IMR-90 (cell line): Measurements from ENCODE around the gene ADGRF3. TPM values are rescaled to one million over a fixed set of nuclear protein-coding genes. Genes with fewer than 3 reads are reported as not detected.

ENCODE experiments used
- ATAC-seq: fragments of 200-7000 bp; cut with Tn5 transposase; 2 replicates; pipeline ENCODE4 v1.9.1; 2020; ENCODE audit warnings: low read depth, mild to moderate bottlenecking, moderate library complexity
- Bru-seq: library from RNA; stranded (reverse); fragments of 400-500 nt; gene quantifications from one replicate; lab custom pipeline; 2021; lab: Mats Ljungman, UMichigan
- BruChase-seq, 2 experiments: library from RNA; stranded (reverse); fragments of 400-500 nt; gene quantifications; one replicate each; lab custom pipeline; 2021; lab: Mats Ljungman, UMichigan
- BruUV-seq: library from RNA; stranded (reverse); fragments of 400-500 nt; replicated peaks from 2 replicates; lab custom pipeline; 2021; lab: Mats Ljungman, UMichigan
- CTCF ChIA-PET: fragments of 300-600 bp; formaldehyde crosslinking; extraction: SDS; loops from one replicate; lab custom pipeline; 2021; ENCODE audit warnings: antibody characterized with exemption; lab: Yijun Ruan, JAX
- POLR2A ChIA-PET: fragments of 300-600 bp; sonication (Branson Sonifier 250); formaldehyde crosslinking; loops from one replicate; lab custom pipeline; 2022; ENCODE audit warnings: antibody characterized with exemption; ENCODE audit not compliant: unreplicated experiment; lab: Charles Lee
- DNase-seq: peaks from one replicate; pipeline ENCODE4 v3.0.0; 2013
- H2AFZ ChIP-seq: replicated peaks from 2 replicates; pipeline ENCODE3; 2013; ENCODE audit warnings: low read length, mild to moderate bottlenecking; ENCODE audit not compliant: poor library complexity
- H2AK5ac ChIP-seq: 2 replicates; pipeline ENCODE4 v1.6.1; 2013; ENCODE audit warnings: low read depth, low read length, inconsistent platforms
- H2AK9ac ChIP-seq: replicated peaks from 2 replicates; pipeline ENCODE3; 2013; ENCODE audit warnings: mild to moderate bottlenecking, low read depth, low read length, moderate library complexity; ENCODE audit not compliant: poor library complexity
- H2BK120ac ChIP-seq: 2 replicates; pipeline ENCODE4 v1.6.1; 2013; ENCODE audit warnings: low read depth, low read length, inconsistent platforms
- H2BK15ac ChIP-seq: 3 replicates; pipeline ENCODE4 v1.6.1; 2013; ENCODE audit warnings: low read depth, low read length, inconsistent platforms
- H2BK20ac ChIP-seq: 2 replicates; pipeline ENCODE4 v1.6.1; 2013; ENCODE audit warnings: low read depth, mild to moderate bottlenecking, inconsistent platforms, low read length, moderate library complexity
- H2BK5ac ChIP-seq: 2 replicates; pipeline ENCODE4 v1.6.1; 2013; ENCODE audit warnings: mild to moderate bottlenecking, low read depth, low read length, inconsistent platforms; ENCODE audit not compliant: poor library complexity, severe bottlenecking
- H3K14ac ChIP-seq: replicated peaks from 2 replicates; pipeline ENCODE4 v1.6.1; 2013; ENCODE audit warnings: low read depth, low read length, inconsistent platforms
- H3K18ac ChIP-seq: 2 replicates; pipeline ENCODE4 v1.6.1; 2013; ENCODE audit warnings: low read depth, low read length, control low read depth
- H3K23ac ChIP-seq: 2 replicates; pipeline ENCODE4 v1.6.1; 2013; ENCODE audit warnings: low read depth, low read length, inconsistent platforms
- H3K27ac ChIP-seq: 2 replicates; pipeline ENCODE4 v1.5.1; 2013; ENCODE audit warnings: mild to moderate bottlenecking, control low read depth, low read length; ENCODE audit not compliant: insufficient read depth
- H3K27me3 ChIP-seq: 2 replicates; pipeline ENCODE4 v1.6.1; 2013; ENCODE audit warnings: low read length; ENCODE audit not compliant: control insufficient read depth, insufficient read depth
- H3K36me3 ChIP-seq: 2 replicates; pipeline ENCODE4 v1.6.1; 2013; ENCODE audit warnings: low read length, mixed read lengths; ENCODE audit not compliant: control insufficient read depth, insufficient read depth
- H3K4ac ChIP-seq: 2 replicates; pipeline ENCODE4 v1.6.1; 2013; ENCODE audit warnings: low read depth, low read length, inconsistent platforms
- H3K4me1 ChIP-seq: 2 replicates; pipeline ENCODE4 v1.6.1; 2013; ENCODE audit warnings: low read length, mixed read lengths; ENCODE audit not compliant: control insufficient read depth, insufficient read depth
- H3K4me2 ChIP-seq: 2 replicates; pipeline ENCODE4 v1.6.1; 2013; ENCODE audit warnings: low read depth, mild to moderate bottlenecking, control low read depth, low read length, moderate library complexity
- H3K4me3 ChIP-seq: 2 replicates; pipeline ENCODE4 v1.5.1; 2013; ENCODE audit warnings: low read depth, mild to moderate bottlenecking, control low read depth, low read length, moderate library complexity; ENCODE audit not compliant: insufficient read depth
- H3K56ac ChIP-seq: 2 replicates; pipeline ENCODE4 v1.6.1; 2013; ENCODE audit warnings: low read length, inconsistent platforms; ENCODE audit not compliant: insufficient read depth; ENCODE audit errors: extremely low read depth
- H3K79me1 ChIP-seq, 2 experiments: 2 replicates each; pipeline ENCODE4 v1.6.1; 2013; ENCODE audit warnings: low read length in 2 of 2, inconsistent platforms in 1 of 2, low read depth in 1 of 2
- H3K9ac ChIP-seq: 2 replicates; pipeline ENCODE4 v1.6.1; 2013; ENCODE audit warnings: low read depth, low read length, control low read depth
- H3K9me1 ChIP-seq: 2 replicates; pipeline ENCODE4 v1.6.1; 2013; ENCODE audit warnings: low read length, inconsistent platforms; ENCODE audit not compliant: insufficient read depth
- H3K9me3 ChIP-seq: 2 replicates; pipeline ENCODE4 v1.6.1; 2013; ENCODE audit warnings: low read length; ENCODE audit not compliant: control insufficient read depth, insufficient read depth
- H4K20me1 ChIP-seq: 2 replicates; pipeline ENCODE4 v1.6.1; 2013; ENCODE audit warnings: low read length, inconsistent platforms; ENCODE audit not compliant: insufficient read depth
- H4K5ac ChIP-seq: 2 replicates; pipeline ENCODE4 v1.6.1; 2013; ENCODE audit warnings: mild to moderate bottlenecking, low read depth, low read length, control low read depth
- H4K8ac ChIP-seq, 2 experiments: 2 replicates each; pipeline ENCODE4 v1.6.1; 2013; ENCODE audit warnings: low read depth in 2 of 2, low read length in 2 of 2, control low read depth in 1 of 2, inconsistent platforms in 1 of 2
- H4K91ac ChIP-seq: 2 replicates; pipeline ENCODE4 v1.6.1; 2013; ENCODE audit warnings: low read depth, low read length, inconsistent platforms; ENCODE audit not compliant: insufficient read depth
- CHD1 ChIP-seq: IDR thresholded peaks from 2 replicates; pipeline ENCODE4 v1.6.1; 2012; ENCODE audit warnings: low read depth, low read length, improper control_type of control experiment
- NFE2L2 ChIP-seq: fragments of 150-350 bp; IDR thresholded peaks from 2 replicates; pipeline ENCODE4 v1.6.1; 2016; ENCODE audit warnings: low read depth, mild to moderate bottlenecking, low read length
- RAD21 ChIP-seq: IDR thresholded peaks from 2 replicates; pipeline ENCODE4 v1.6.1; 2012; ENCODE audit warnings: low read length, improper control_type of control experiment
- RCOR1 ChIP-seq: IDR thresholded peaks from 2 replicates; pipeline ENCODE4 v1.6.1; 2012; ENCODE audit warnings: mild to moderate bottlenecking, low read length, improper control_type of control experiment; ENCODE audit not compliant: insufficient replicate concordance
- WGBS, 2 experiments: methylation state at CpG; one replicate each; pipeline versions ENCODE4 v1.1.5 to v1.1.7; 2013; ENCODE audit warnings: missing lambda C conversion rate in 2 of 2; ENCODE audit not compliant: insufficient read length in 1 of 2; ENCODE audit errors: extremely low coverage in 2 of 2; 5-methylcytosine and 5-hydroxymethylcytosine counted together
- dilution Hi-C: fragments of 300-500 bp; cut with HindIII; formaldehyde crosslinking; loops from one replicate; pipeline ENCODE4 v1.14.3; 2018; ENCODE audit warnings: low sequenced_read_pairs; ENCODE audit not compliant: unreplicated experiment
- in situ Hi-C: fragments of 300-500 bp; cut with MboI; formaldehyde crosslinking; loops from 3 replicates; pipeline ENCODE4 v1.14.3; 2019; ENCODE audit warnings: low sequenced_read_pairs, inconsistent platforms, mixed read lengths
- intact Hi-C: fragments of 100-400 bp; cut with micrococcal nuclease; formaldehyde crosslinking; loops from 2 replicates; pipeline ENCODE4 v1.10.0; 2022
- long read RNA-seq: library from polyadenylated mRNA; unstranded; transcript quantifications from one replicate; pipeline ENCODE4 v2.0.0, GENCODE V29; 2021; ENCODE audit not compliant: unreplicated experiment
- polyA plus RNA-seq, 3 experiments: library from polyadenylated mRNA; depleted of rRNA; stranded (reverse); fragments of >200 nt; gene quantifications; 2 replicates each; pipeline ENCODE4 v1.2.3, GENCODE V29; 2012; ENCODE audit warnings: low replicate concordance in 1 of 3
- total RNA-seq: library from RNA; depleted of rRNA; stranded (reverse); fragments of >200 nt; gene quantifications from 2 replicates; pipeline ENCODE4 v1.2.3, GENCODE V29; 2012; rRNA removed
- TF ChIP-seq, protein P1 (sequence below): fragments of 150-350 bp; IDR thresholded peaks from 2 replicates; pipeline ENCODE4 v1.6.1; 2016; ENCODE audit warnings: low read depth, mild to moderate bottlenecking, low read length, moderate library complexity, borderline replicate concordance
- TF ChIP-seq, protein P2 (sequence below): conservative IDR thresholded peaks from 2 replicates; pipeline ENCODE4 v1.5.1; 2012; ENCODE audit warnings: mild to moderate bottlenecking, low read depth, low read length, improper control_type of control experiment
- TF ChIP-seq, protein P3 (sequence below): fragments of 150-350 bp; IDR thresholded peaks from 2 replicates; pipeline ENCODE4 v1.6.1; 2017; ENCODE audit warnings: mild to moderate bottlenecking, antibody characterized with exemption, low read length, low read depth

ADGRF3 gene, protein sequence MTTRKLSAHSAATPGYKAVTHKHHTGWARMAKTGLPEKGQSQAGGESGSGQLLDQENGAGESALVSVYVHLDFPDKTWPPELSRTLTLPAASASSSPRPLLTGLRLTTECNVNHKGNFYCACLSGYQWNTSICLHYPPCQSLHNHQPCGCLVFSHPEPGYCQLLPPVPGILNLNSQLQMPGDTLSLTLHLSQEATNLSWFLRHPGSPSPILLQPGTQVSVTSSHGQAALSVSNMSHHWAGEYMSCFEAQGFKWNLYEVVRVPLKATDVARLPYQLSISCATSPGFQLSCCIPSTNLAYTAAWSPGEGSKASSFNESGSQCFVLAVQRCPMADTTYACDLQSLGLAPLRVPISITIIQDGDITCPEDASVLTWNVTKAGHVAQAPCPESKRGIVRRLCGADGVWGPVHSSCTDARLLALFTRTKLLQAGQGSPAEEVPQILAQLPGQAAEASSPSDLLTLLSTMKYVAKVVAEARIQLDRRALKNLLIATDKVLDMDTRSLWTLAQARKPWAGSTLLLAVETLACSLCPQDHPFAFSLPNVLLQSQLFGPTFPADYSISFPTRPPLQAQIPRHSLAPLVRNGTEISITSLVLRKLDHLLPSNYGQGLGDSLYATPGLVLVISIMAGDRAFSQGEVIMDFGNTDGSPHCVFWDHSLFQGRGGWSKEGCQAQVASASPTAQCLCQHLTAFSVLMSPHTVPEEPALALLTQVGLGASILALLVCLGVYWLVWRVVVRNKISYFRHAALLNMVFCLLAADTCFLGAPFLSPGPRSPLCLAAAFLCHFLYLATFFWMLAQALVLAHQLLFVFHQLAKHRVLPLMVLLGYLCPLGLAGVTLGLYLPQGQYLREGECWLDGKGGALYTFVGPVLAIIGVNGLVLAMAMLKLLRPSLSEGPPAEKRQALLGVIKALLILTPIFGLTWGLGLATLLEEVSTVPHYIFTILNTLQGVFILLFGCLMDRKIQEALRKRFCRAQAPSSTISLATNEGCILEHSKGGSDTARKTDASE
- not detected in 2 replicates for total RNA-seq
- 0.07 and 0.15 TPM in 2 replicates for polyA plus RNA-seq (2012; rRNA removed)
- 0.11 TPM in 1 of 2 replicates, not detected in the other for polyA plus RNA-seq (2012; cell fraction: cytosol; rRNA removed)
- 0.32 and 1.0 TPM in 2 replicates for polyA plus RNA-seq (2012; cell fraction: nucleus; rRNA removed; ENCODE audit: low replicate concordance)
- Bru-seq, nascent RNA = percentile 23 among the genes with signal in this experiment
- percentile 36 among the genes with signal in this experiment for BruChase-seq, experiment 1, labeled RNA remaining after a 6-hour chase
- BruChase-seq, experiment 2, labeled RNA remaining after a 2-hour chase = percentile 33 among the genes with signal in this experiment
- long read RNA-seq = 0 reads

- H3K4me2 ChIP-seq = peak within 1 kb of the TSS; percentile 96
- 0% methylated on average over 6 of the region's 28 CpGs; no CpG with 5 or more reads in 1 of the 2 experiments for WGBS, 2 experiments
- H2AK9ac ChIP-seq = peak within 1 kb of the TSS; percentile 97
- ChIA-PET POLR2A (no interaction called here), CTCF (no interaction called here)
- H3K9ac ChIP-seq = peak within 1 kb of the TSS; percentile 93
- intact Hi-C loops = loop anchor here (1.0 to 10.0 kb wide), 5 partner anchors 9 to 398 kb away; partner anchors contain the start of genes HADHA and HADHB
- peak within 1 kb of the TSS; percentile 48 for H2AK5ac ChIP-seq
- peak within 1 kb of the TSS; percentile 77 for H3K4me3 ChIP-seq
- peak; percentile 19 for DNase-seq
- peak within 1 kb of the TSS; percentile 87 for H3K27ac ChIP-seq
- H3K4ac ChIP-seq = peak within 1 kb of the TSS; percentile 94
- peak within 1 kb of the TSS; percentile 79 for H3K56ac ChIP-seq
- peak within 1 kb of the TSS; percentile 32; the same call in 1 of the 2 replicates for H2BK120ac ChIP-seq
- no peak within 1 kb of the TSS for H3K18ac ChIP-seq
- H2BK20ac ChIP-seq = no peak within 1 kb of the TSS
- H2BK5ac ChIP-seq = peak within 1 kb of the TSS; percentile 85
- H3K23ac ChIP-seq = peak within 1 kb of the TSS; percentile 89
- no peak within 1 kb of the TSS for H4K91ac ChIP-seq
- no peak within 1 kb of the TSS; the same call in 1 of the 2 replicates for H4K5ac ChIP-seq
- H3K79me1 ChIP-seq = peaks cover 22 to 50% of the 10 kb centered on the region in 2 experiments; a peak in 3 of 4 replicates
- no peaks in the 10 kb centered on the region for H3K4me1 ChIP-seq
- H3K27me3 ChIP-seq = no peaks in the 10 kb centered on the region
- H4K20me1 ChIP-seq = peaks cover 14% of the 10 kb centered on the region
- ATAC-seq = peak; percentile 5; the same call in 1 of the 2 replicates
- no TSS peak for BruUV-seq
- in situ Hi-C loops = loop anchor here (25.0 kb wide), 1 partner anchor 384 kb away; no protein-coding TSS in a partner anchor
- no peaks in the 10 kb centered on the region for H3K9me1 ChIP-seq
- peak within 1 kb of the TSS; percentile 97 for H2AFZ ChIP-seq
- H3K36me3 ChIP-seq = no peaks in the 10 kb centered on the region
- dilution Hi-C loops = no loop called here
- no peak within 1 kb of the TSS for H2BK15ac ChIP-seq
- peak within 1 kb of the TSS; percentile 84 for H3K14ac ChIP-seq
- H3K9me3 ChIP-seq = no peaks in the 10 kb centered on the region
- H4K8ac ChIP-seq = peak within 1 kb of the TSS; percentile 84 to 97; a peak in 2 of 4 replicates
- TF ChIP-seq, protein P1, sequence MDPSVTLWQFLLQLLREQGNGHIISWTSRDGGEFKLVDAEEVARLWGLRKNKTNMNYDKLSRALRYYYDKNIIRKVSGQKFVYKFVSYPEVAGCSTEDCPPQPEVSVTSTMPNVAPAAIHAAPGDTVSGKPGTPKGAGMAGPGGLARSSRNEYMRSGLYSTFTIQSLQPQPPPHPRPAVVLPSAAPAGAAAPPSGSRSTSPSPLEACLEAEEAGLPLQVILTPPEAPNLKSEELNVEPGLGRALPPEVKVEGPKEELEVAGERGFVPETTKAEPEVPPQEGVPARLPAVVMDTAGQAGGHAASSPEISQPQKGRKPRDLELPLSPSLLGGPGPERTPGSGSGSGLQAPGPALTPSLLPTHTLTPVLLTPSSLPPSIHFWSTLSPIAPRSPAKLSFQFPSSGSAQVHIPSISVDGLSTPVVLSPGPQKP = no peak
- TF ChIP-seq RAD21 (no peak), RCOR1 (no peak), CHD1 (no peak), NFE2L2 (no peak)
- TF ChIP-seq, protein P2, sequence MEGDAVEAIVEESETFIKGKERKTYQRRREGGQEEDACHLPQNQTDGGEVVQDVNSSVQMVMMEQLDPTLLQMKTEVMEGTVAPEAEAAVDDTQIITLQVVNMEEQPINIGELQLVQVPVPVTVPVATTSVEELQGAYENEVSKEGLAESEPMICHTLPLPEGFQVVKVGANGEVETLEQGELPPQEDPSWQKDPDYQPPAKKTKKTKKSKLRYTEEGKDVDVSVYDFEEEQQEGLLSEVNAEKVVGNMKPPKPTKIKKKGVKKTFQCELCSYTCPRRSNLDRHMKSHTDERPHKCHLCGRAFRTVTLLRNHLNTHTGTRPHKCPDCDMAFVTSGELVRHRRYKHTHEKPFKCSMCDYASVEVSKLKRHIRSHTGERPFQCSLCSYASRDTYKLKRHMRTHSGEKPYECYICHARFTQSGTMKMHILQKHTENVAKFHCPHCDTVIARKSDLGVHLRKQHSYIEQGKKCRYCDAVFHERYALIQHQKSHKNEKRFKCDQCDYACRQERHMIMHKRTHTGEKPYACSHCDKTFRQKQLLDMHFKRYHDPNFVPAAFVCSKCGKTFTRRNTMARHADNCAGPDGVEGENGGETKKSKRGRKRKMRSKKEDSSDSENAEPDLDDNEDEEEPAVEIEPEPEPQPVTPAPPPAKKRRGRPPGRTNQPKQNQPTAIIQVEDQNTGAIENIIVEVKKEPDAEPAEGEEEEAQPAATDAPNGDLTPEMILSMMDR = no peak
- TF ChIP-seq, protein P3, sequence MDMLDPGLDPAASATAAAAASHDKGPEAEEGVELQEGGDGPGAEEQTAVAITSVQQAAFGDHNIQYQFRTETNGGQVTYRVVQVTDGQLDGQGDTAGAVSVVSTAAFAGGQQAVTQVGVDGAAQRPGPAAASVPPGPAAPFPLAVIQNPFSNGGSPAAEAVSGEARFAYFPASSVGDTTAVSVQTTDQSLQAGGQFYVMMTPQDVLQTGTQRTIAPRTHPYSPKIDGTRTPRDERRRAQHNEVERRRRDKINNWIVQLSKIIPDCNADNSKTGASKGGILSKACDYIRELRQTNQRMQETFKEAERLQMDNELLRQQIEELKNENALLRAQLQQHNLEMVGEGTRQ = no peak
Measured at GRCh38 chr2:26346454-26347053, at the start of gene ADGRF3. TSS of gene ADGRF3 (minus strand) at chr2:26346789. CDS start at chr2:26346234, 555 bp downstream.
